Gastrocnemius medialis (tissue), 4 donors: ENCODE data around the gene FBXL7. TPM values are rescaled to one million over a fixed set of nuclear protein-coding genes. Genes with fewer than 3 reads are reported as not detected.
A peak's percentile ranks its signal among the peaks of the same experiment; 100 is the strongest.

Experiments
- ATAC-seq, 2 donors: fragments of 150-250 bp; one replicate each; pipeline ENCODE4 v1.9.1; 2016
- DNase-seq, 2 donors: peaks; one replicate each; pipeline ENCODE4 v3.0.0-alpha.2; 2019
- H3K27ac ChIP-seq, 4 donors: fragments of 200-600 bp; sonication (generic); 1 replicate in 1 of 4; 2 replicates in 3 of 4; pipeline ENCODE4 v1.5.1; 2016 to 2018; ENCODE audit warnings: mild to moderate bottlenecking in 2 of 4, moderate library complexity in 1 of 4
- H3K27me3 ChIP-seq, 3 donors: fragments of 200-600 bp; sonication (generic) in 2 of 3; 1 replicate in 1 of 3; 2 replicates in 2 of 3; pipeline versions ENCODE4 v1.5.1 to v1.6.0; 2016 to 2019; ENCODE audit warnings: mild to moderate bottlenecking in 1 of 3, moderate library complexity in 1 of 3
- H3K36me3 ChIP-seq, 2 donors: fragments of 200-600 bp; sonication (generic) in 1 of 2; one replicate each; pipeline ENCODE4 v1.5.1; 2017 to 2018
- H3K4me1 ChIP-seq, 2 donors: fragments of 200-600 bp; sonication (generic) in 1 of 2; one replicate each; pipeline ENCODE4 v1.5.1; 2016 to 2017; ENCODE audit warnings: mild to moderate bottlenecking in 2 of 2
- H3K4me3 ChIP-seq, 4 donors: fragments of 200-600 bp; sonication (generic) in 3 of 4; 1 replicate in 1 of 4; 2 replicates in 3 of 4; pipeline ENCODE4 v1.5.1; 2016 to 2019; ENCODE audit warnings: mild to moderate bottlenecking in 2 of 4
- H3K9me3 ChIP-seq, 3 donors: fragments of 200-600 bp; sonication (generic) in 2 of 3; 1 replicate in 1 of 3; 2 replicates in 2 of 3; pipeline ENCODE4 v1.5.1; 2016 to 2019
- POLR2A ChIP-seq, 2 donors: fragments of 450-650 bp; IDR thresholded peaks; one replicate each; pipeline ENCODE4 v1.6.1; 2017; ENCODE audit warnings: antibody characterized with exemption in 2 of 2, mild to moderate bottlenecking in 2 of 2, moderate library complexity in 2 of 2
- in situ Hi-C, 4 donors: fragments of 200-750 bp; cut with MboI; loops; one replicate each; pipeline versions ENCODE4 v1.15.0 to v1.8.0; 2017; ENCODE audit warnings: low sequenced_read_pairs in 4 of 4
- intact Hi-C: fragments of 100-400 bp; cut with DNase I; formaldehyde crosslinking; loops from one replicate; pipeline ENCODE4 v1.15.1; 2023; ENCODE audit warnings: low total_unique reads
- total RNA-seq, 4 donors: library from RNA; depleted of rRNA; stranded (reverse); fragments of >200 nt; gene quantifications; one replicate each; pipeline versions ENCODE4 v1.1.0 to v1.2.3, GENCODE V29; 2016
- TF ChIP-seq, protein P1 (sequence below), 5 experiments: fragments of 450-650 bp in 3 of 5; fragments of 200-600 bp in 2 of 5; sonication (generic) in 2 of 5; IDR thresholded peaks in 4 of 5; conservative IDR thresholded peaks in 1 of 5; 1 replicate in 4 of 5; 2 replicates in 1 of 5; pipeline ENCODE4 v1.5.1; 2016 to 2019; ENCODE audit warnings: antibody characterized with exemption in 5 of 5, mild to moderate bottlenecking in 3 of 5, moderate library complexity in 3 of 5

FBXL7 gene
- total RNA-seq, 4 donors from 2014 or later, result 2.4 to 4.9 (median 3.1) TPM

DNA sequence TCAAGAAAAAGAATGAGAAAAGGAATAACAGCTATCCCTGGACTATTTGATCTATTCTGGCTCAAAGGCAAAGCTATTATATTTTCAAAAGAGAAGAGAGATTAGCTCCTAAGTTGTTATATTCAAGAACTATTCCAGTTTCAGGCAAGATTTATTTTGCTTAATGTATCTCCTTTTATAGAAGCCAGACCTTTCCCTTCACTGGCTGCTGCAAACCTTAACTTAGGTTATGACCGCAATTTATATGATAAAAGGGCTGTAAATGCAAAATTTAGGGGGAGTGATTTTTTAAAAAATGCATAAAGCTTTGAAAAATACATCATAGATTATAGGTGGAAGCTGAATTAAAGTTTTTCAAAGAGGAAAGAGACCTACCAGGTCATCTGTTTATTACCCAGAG is 97.8 kb downstream of the FBXL7 start:
- ATAC-seq, result no peak
- no peak for DNase-seq
- no peaks in the 10 kb centered on the region for H3K27me3 ChIP-seq
- H3K4me1 ChIP-seq, result no peaks in the 10 kb centered on the region
- no peak overlapping the region for H3K4me3 ChIP-seq
- no peaks in the 10 kb centered on the region for H3K9me3 ChIP-seq
- no peak for TF ChIP-seq POLR2A (IDR thresholded peaks at IDR 0.05)
- TF ChIP-seq, protein P1, sequence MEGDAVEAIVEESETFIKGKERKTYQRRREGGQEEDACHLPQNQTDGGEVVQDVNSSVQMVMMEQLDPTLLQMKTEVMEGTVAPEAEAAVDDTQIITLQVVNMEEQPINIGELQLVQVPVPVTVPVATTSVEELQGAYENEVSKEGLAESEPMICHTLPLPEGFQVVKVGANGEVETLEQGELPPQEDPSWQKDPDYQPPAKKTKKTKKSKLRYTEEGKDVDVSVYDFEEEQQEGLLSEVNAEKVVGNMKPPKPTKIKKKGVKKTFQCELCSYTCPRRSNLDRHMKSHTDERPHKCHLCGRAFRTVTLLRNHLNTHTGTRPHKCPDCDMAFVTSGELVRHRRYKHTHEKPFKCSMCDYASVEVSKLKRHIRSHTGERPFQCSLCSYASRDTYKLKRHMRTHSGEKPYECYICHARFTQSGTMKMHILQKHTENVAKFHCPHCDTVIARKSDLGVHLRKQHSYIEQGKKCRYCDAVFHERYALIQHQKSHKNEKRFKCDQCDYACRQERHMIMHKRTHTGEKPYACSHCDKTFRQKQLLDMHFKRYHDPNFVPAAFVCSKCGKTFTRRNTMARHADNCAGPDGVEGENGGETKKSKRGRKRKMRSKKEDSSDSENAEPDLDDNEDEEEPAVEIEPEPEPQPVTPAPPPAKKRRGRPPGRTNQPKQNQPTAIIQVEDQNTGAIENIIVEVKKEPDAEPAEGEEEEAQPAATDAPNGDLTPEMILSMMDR (IDR thresholded peaks at IDR 0.05 in 4 of 5, conservative IDR thresholded peaks at IDR 0.05 in 1 of 5), result no peak
- H3K36me3 ChIP-seq, result no peaks in the 10 kb centered on the region
- intact Hi-C loops (no loop called here), in situ Hi-C loops (no loop called here)
- H3K27ac ChIP-seq, result no peak overlapping the region

DNA sequence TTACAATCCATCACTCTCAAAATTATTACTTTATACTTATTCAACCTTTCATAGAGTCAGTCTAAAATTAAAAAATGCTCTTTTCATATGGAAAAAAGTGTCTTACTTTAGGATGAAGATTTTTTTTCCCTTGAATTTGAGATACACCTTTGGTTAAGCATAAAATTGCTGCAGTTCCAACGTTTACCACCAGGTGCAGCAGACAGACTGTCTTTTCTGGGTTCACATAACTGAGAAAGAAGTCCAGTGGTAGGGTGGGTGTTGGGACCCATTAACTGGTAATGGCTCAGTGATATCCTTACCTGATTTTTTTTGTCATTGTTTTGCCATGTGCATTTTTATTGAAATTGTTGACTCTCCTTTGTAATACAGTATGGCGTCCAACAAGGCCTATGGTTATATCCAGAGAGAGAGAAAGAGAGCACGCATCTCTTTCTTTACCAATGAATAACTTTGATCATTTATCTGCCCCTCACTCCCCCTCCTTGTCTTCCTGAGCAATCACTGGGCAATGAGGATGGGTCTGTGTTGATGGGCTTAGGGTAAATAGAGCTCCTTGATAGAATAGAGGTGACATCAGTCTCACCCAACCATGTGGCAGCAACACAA is 98.4 kb downstream of the FBXL7 start:
- in situ Hi-C loops (no loop called here), intact Hi-C loops (no loop called here)
- ATAC-seq (no peak), DNase-seq (no peak)
- H3K4me3 ChIP-seq, result no peak overlapping the region
- TF ChIP-seq, protein P1 (IDR thresholded peaks at IDR 0.05 in 4 of 5, conservative IDR thresholded peaks at IDR 0.05 in 1 of 5), result peak in 2 of 5 experiments; percentile 23 to 32
- no peak for TF ChIP-seq POLR2A (IDR thresholded peaks at IDR 0.05)
- no peaks in the 10 kb centered on the region for H3K36me3 ChIP-seq
- no peaks in the 10 kb centered on the region for H3K9me3 ChIP-seq
- H3K4me1 ChIP-seq, result no peaks in the 10 kb centered on the region
- H3K27ac ChIP-seq, result no peak overlapping the region
- no peaks in the 10 kb centered on the region for H3K27me3 ChIP-seq

DNA sequence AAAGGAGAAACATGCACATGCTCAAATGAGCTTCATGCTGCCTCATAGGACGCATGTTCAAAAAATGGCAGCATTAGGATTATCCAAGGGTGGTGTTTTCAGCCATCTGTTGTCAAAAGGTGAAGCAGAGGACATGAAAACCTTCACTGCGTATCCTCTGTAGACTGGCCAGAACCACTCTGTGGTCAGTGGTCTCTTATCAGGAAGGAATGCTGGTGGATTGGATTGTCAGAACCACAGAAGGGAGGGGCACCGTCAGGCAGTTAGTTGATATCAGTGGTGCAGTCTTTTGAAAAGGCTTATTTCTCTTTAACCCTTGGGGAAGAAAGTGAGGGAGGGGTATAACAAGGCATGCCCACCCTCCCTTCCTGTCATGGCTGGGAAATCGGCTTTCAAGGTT is 100.1 kb downstream of the FBXL7 start:
- Histone ChIP-seq H3K27me3 (no peaks in the 10 kb centered on the region), H3K36me3 (no peaks in the 10 kb centered on the region), H3K4me1 (no peaks in the 10 kb centered on the region), H3K27ac (no peak overlapping the region), H3K9me3 (no peaks in the 10 kb centered on the region), H3K4me3 (no peak overlapping the region)
- DNase-seq (no peak), ATAC-seq (no peak)
- intact Hi-C loops, result no loop called here
- in situ Hi-C loops, result no loop called here
- TF ChIP-seq, protein P1 (IDR thresholded peaks at IDR 0.05 in 4 of 5, conservative IDR thresholded peaks at IDR 0.05 in 1 of 5), result no peak
- TF ChIP-seq POLR2A (IDR thresholded peaks at IDR 0.05), result no peak

DNA sequence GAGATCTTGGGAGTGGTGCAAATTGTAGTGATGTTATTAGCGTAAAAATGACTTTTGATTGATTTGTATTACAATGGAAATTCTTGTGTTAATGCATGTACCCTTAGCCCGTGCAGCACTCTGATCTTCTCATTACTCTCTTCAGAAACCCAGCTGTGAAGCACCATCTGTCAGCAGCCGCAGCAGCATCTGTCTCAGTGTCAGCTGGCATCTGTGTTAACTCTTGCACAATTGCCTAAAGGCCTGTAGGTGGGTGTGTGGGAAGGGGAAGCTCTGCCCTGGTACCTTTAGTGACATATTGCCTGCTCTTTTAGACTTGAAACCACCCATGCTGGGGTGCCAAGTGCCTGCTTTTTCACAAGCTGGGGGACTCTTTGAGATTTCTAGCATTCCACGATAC is 101.3 kb downstream of the FBXL7 start:
- in situ Hi-C loops, result no loop called here
- no peaks in the 10 kb centered on the region for H3K9me3 ChIP-seq
- H3K27me3 ChIP-seq, result no peaks in the 10 kb centered on the region
- H3K27ac ChIP-seq, result no peak overlapping the region
- intact Hi-C loops, result no loop called here
- no peaks in the 10 kb centered on the region for H3K36me3 ChIP-seq
- no peak for TF ChIP-seq POLR2A (IDR thresholded peaks at IDR 0.05)
- TF ChIP-seq, protein P1 (IDR thresholded peaks at IDR 0.05 in 4 of 5, conservative IDR thresholded peaks at IDR 0.05 in 1 of 5), result no peak
- no peak for ATAC-seq
- no peak for DNase-seq
- no peak overlapping the region for H3K4me3 ChIP-seq
- no peaks in the 10 kb centered on the region for H3K4me1 ChIP-seq

DNA sequence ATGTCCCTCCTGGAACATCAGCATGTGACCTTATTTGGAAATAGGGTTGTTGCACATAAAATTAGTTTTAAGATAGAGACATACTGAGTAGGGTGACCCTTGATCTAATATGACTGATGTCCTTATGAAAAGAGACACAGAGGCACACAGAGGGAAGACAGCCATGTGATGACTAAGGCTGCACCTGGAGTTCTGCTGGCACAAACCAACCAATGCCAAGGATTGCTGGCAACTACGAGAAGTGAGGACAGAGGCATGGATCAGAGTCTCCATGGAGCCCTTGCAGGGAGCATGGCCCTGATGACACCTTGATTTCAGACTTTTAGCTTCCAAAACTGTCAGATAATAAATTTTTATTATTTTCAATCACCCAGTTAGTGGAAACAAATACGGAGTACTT is 101.9 kb downstream of the FBXL7 start:
- ATAC-seq, result no peak
- Histone ChIP-seq H3K9me3 (no peaks in the 10 kb centered on the region), H3K27ac (no peak overlapping the region), H3K36me3 (no peaks in the 10 kb centered on the region), H3K4me1 (no peaks in the 10 kb centered on the region), H3K27me3 (no peaks in the 10 kb centered on the region), H3K4me3 (no peak overlapping the region)
- TF ChIP-seq, protein P1 (IDR thresholded peaks at IDR 0.05 in 4 of 5, conservative IDR thresholded peaks at IDR 0.05 in 1 of 5), result no peak
- TF ChIP-seq POLR2A (IDR thresholded peaks at IDR 0.05), result no peak
- in situ Hi-C loops (no loop called here), intact Hi-C loops (no loop called here)
- DNase-seq, result no peak
